ENCODE measurements around the gene WDR27.
A peak's percentile ranks its signal among the peaks of the same experiment; 100 is the strongest.
"Not testable (repeated sequence)": the region's sequence is repeated elsewhere in the genome, so short reads cannot be mapped to it uniquely, and the experiment has no call there.

Gene WDR27

DNA sequence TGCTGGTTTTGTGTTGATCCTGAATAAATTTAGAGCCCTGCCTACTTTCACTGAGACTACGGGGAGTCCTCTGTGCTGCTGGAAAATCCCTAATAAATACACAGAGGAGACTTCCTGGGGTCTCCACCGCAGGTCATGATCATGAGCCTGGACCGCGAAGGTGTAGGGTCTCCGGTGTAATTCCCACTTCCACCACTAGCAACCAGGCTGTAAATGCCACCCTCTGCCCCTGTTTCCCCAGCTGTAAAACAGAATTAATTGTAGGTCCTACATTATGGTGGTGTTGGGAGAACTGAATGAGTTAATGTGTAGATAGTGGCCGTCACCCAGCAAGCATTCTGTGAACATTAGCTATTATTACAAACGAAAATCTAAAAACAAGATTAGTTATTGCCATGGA, 256.6 kb downstream of the WDR27 start:
- DNase-seq (ENCODE audit: low read depth) = no peak
- TF ChIP-seq POLR2A (IDR thresholded peaks at IDR 0.05; ENCODE audit: extremely low read depth, insufficient read length) = no peak
- TF ChIP-seq MYC (IDR thresholded peaks at IDR 0.05; ENCODE audit: low read depth, low read length) = no peak
- TF ChIP-seq, protein P1, sequence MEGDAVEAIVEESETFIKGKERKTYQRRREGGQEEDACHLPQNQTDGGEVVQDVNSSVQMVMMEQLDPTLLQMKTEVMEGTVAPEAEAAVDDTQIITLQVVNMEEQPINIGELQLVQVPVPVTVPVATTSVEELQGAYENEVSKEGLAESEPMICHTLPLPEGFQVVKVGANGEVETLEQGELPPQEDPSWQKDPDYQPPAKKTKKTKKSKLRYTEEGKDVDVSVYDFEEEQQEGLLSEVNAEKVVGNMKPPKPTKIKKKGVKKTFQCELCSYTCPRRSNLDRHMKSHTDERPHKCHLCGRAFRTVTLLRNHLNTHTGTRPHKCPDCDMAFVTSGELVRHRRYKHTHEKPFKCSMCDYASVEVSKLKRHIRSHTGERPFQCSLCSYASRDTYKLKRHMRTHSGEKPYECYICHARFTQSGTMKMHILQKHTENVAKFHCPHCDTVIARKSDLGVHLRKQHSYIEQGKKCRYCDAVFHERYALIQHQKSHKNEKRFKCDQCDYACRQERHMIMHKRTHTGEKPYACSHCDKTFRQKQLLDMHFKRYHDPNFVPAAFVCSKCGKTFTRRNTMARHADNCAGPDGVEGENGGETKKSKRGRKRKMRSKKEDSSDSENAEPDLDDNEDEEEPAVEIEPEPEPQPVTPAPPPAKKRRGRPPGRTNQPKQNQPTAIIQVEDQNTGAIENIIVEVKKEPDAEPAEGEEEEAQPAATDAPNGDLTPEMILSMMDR (IDR thresholded peaks at IDR 0.05; ENCODE audit: low read depth, low read length) = peak; percentile 10
- TF ChIP-seq, protein P2, sequence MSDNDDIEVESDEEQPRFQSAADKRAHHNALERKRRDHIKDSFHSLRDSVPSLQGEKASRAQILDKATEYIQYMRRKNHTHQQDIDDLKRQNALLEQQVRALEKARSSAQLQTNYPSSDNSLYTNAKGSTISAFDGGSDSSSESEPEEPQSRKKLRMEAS (IDR thresholded peaks at IDR 0.05; ENCODE audit: low read depth, low read length) = no peak
- no peak overlapping the region for H3K4me3 ChIP-seq (ENCODE audit: low read depth, low read length)

DNA sequence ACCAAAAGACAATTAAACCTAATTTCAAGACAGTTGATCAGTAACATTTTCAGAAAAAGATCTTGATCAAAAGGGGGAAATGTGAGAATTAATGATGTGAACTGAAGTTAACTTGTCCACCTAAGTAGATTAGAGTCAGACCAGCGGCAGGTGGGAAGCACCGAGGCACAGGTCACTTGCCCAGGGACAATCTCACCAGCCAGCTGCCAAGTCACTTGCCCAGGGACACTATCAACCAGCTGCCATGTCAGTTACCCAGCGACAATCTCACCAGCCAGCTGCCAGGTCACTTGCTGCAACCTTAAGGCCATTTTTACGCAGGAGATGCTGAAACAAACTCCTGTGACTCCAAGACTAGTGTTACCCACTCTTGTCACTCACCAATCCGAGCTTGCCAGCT, 260.5 kb downstream of the WDR27 start:
- no peak for DNase-seq (ENCODE audit: low read depth)
- H3K4me3 ChIP-seq (ENCODE audit: low read depth, low read length) = no peak overlapping the region
- no peak for TF ChIP-seq MYC (IDR thresholded peaks at IDR 0.05; ENCODE audit: low read depth, low read length)
- TF ChIP-seq, protein P2 (IDR thresholded peaks at IDR 0.05; ENCODE audit: low read depth, low read length) = no peak
- TF ChIP-seq, protein P1 (IDR thresholded peaks at IDR 0.05; ENCODE audit: low read depth, low read length) = no peak
- TF ChIP-seq POLR2A (IDR thresholded peaks at IDR 0.05; ENCODE audit: extremely low read depth, insufficient read length) = no peak

DNA sequence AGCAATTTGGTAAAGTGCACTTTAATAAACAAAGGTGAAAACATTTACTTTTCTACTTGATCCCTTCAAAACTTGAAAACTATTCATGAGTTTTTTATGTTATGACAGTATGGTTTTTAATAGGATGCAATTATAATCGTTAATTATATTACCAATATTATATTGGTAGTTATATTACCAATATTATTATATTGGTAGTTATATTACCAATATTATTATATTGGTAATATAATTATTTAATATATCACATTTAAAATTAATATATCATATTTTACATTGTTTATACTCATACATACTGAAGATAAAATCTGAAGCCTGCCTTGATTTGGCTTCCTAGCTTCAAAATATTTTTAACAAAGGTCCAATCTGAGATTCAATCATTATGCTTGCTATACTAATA, 262.1 kb downstream of the WDR27 start:
- no peak for DNase-seq (ENCODE audit: low read depth)
- no peak overlapping the region for H3K4me3 ChIP-seq (ENCODE audit: low read depth, low read length)
- TF ChIP-seq, protein P2 (IDR thresholded peaks at IDR 0.05; ENCODE audit: low read depth, low read length) = no peak
- TF ChIP-seq MYC (IDR thresholded peaks at IDR 0.05; ENCODE audit: low read depth, low read length) (no peak), POLR2A (IDR thresholded peaks at IDR 0.05; ENCODE audit: extremely low read depth, insufficient read length) (no peak)
- TF ChIP-seq, protein P1 (IDR thresholded peaks at IDR 0.05; ENCODE audit: low read depth, low read length) = no peak

DNA sequence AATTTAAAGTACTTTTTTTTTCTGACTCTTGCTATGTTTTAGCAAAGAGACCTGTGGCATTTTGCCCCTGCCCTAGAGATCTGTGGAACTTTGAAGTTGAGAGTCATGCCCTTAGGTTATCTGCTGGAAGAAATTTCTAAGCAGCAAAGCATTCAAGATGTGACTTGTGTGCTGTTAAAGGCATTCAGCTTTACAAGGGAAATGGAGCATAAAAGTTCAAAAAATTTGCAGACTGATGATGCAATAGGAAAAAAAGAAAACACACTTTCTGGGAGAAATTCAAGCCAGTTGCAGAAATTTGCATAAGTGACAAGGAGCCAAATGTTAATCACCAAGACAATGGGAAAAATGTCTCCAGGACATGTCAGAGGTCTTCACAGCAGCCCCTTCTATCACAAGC, 267.3 kb downstream of the WDR27 start:
- H3K4me3 ChIP-seq (ENCODE audit: low read depth, low read length); DNase-seq (ENCODE audit: low read depth): not testable (repeated sequence)

DNA sequence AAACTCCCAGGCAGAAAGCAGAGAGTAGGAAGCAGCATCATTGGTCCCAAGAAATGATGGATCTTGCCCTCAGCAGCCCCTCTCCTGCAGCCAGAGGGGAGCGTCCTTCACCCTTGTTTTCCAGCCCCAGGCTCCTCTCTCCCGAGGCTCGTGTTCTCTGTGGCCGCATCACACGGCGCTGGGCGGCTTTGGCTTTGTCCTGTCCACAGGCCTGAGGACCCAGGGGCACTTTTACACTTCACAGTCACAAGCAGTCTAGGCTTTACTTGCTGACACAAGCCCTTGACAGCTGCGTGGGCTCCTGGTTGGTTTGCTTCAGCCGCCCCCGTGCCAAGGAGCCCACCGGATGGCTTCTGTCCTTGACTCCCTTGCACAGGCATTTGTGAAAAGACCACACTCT, 272.8 kb downstream of the WDR27 start:
- H3K4me3 ChIP-seq (ENCODE audit: low read depth, low read length) = no peak overlapping the region
- no peak for DNase-seq (ENCODE audit: low read depth)
- no peak for TF ChIP-seq POLR2A (IDR thresholded peaks at IDR 0.05; ENCODE audit: extremely low read depth, insufficient read length)
- TF ChIP-seq, protein P1 (IDR thresholded peaks at IDR 0.05; ENCODE audit: low read depth, low read length) = no peak
- no peak for TF ChIP-seq MYC (IDR thresholded peaks at IDR 0.05; ENCODE audit: low read depth, low read length)
- TF ChIP-seq, protein P2 (IDR thresholded peaks at IDR 0.05; ENCODE audit: low read depth, low read length) = no peak

DNA sequence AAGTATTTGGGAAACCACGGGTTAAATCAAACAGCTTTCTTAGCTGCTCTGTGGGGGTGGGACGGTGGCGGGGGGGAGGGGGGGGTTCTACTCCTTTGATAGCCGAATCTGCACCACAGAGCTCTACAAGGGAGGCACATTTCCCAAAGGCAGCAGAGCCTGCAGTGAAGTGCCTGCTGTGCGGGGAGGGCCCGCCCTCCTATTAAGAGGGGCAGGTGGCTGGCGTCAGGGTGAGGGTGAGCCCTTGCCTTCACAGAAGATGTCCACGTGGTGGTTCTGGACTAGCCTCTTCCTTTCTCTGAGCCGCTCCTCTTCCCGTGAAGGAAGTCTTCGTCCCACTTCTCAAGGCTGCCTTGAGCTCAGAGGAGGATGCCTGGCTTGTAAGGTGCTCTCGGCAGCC, 273.3 kb downstream of the WDR27 start:
- no peak overlapping the region for H3K4me3 ChIP-seq (ENCODE audit: low read depth, low read length)
- DNase-seq (ENCODE audit: low read depth) = no peak
- TF ChIP-seq MYC (IDR thresholded peaks at IDR 0.05; ENCODE audit: low read depth, low read length) (no peak), POLR2A (IDR thresholded peaks at IDR 0.05; ENCODE audit: extremely low read depth, insufficient read length) (no peak)
- TF ChIP-seq, protein P2 (IDR thresholded peaks at IDR 0.05; ENCODE audit: low read depth, low read length) = no peak
- TF ChIP-seq, protein P1 (IDR thresholded peaks at IDR 0.05; ENCODE audit: low read depth, low read length) = no peak
